GM12873 (cell line): ENCODE data around the gene PTPRN2.

ENCODE experiments used
- TF ChIP-seq, protein P1 (sequence below): IDR thresholded peaks from 2 replicates; pipeline ENCODE4 v1.5.1; 2012; ENCODE audit warnings: low read depth, mild to moderate bottlenecking, moderate library complexity, low read length, control low read depth; ENCODE audit not compliant: insufficient read depth; ENCODE audit errors: missing control alignments

PTPRN2 gene

DNA sequence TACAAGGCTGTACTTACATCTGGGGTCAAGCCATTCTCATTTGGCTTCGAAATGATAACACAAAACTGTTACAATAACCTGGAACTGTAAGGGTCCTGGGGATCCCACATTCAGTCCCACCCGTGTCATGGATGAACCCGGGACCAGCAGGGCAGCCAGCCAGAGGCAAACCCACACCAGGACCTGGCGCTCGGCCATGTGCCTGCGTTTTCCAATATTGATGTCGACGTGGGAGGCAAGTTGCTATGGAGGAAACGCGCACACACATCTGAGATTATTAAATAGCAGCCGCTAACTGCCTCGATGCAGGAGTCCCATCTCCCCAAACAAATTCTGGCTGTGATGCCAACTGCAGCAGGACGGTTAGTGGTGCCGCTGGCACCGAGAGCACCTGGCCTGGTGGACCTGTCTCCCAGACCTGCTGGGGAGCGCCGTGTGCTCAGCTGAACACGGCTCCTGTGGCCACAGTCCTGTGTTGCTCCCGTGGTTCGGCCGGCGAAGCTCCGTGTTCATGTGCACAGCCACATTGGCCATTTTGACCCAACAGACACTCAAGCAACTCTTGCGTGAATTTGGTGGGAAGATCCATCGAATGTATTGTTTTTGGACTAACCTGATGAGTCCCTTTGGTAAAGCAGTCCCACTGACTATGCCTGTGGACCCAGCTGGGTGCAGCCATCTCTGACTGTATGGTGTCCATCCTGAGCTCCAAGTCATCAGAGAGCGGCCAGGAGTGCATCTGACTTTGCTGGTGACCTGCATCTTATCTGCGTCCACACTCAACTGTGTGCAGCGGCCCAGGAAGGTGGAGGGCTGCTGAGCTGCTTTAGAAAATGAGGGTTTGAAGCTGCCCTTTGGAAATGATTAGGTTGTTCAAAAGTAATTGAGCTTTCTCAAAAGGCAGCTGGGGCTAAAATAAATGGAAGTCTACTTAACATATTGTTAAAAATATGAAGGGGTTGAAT, 852.7 kb downstream of the PTPRN2 start:
- TF ChIP-seq, protein P1, sequence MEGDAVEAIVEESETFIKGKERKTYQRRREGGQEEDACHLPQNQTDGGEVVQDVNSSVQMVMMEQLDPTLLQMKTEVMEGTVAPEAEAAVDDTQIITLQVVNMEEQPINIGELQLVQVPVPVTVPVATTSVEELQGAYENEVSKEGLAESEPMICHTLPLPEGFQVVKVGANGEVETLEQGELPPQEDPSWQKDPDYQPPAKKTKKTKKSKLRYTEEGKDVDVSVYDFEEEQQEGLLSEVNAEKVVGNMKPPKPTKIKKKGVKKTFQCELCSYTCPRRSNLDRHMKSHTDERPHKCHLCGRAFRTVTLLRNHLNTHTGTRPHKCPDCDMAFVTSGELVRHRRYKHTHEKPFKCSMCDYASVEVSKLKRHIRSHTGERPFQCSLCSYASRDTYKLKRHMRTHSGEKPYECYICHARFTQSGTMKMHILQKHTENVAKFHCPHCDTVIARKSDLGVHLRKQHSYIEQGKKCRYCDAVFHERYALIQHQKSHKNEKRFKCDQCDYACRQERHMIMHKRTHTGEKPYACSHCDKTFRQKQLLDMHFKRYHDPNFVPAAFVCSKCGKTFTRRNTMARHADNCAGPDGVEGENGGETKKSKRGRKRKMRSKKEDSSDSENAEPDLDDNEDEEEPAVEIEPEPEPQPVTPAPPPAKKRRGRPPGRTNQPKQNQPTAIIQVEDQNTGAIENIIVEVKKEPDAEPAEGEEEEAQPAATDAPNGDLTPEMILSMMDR = no peak

DNA sequence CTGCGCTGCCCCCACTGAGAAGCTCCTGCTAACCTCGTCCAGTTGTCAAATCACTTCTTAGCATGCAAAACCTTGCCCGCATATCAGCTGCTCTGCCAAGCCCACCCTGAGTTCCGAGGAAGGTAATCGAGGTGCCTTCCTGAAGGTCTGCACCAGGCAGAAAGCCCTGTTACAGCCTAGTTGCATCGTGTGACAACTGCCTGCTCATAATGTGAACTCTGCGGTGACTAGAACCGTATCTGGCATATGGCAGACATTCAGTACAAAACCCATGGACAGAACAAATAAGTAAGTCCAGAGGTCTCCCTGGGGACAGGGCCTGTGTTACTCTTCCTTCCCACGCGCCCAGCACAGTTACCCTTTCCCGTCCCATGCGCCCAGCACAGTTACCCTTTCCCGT, 856.5 kb downstream of the PTPRN2 start:
- TF ChIP-seq, protein P1 = no peak

DNA sequence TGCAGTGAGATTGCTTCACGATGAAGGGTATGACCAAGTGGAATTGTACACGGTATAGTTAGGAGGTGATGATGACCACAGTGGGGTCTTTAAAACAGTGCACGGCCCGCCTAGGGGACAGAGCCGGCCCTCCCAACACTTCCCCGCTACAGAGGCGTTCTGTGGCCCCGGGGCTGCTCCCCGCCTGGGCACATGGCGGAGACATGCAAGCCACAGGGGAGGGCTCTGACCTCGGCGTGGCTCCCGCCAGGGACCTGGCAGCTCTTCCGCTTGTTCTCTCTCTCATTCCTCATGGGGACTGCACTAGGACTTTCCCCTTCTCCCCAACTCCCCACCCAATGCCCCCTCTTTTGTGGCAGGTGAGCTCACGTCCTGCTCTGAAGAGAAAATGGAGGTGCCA, 857.0 kb downstream of the PTPRN2 start:
- TF ChIP-seq, protein P1 = no peak

DNA sequence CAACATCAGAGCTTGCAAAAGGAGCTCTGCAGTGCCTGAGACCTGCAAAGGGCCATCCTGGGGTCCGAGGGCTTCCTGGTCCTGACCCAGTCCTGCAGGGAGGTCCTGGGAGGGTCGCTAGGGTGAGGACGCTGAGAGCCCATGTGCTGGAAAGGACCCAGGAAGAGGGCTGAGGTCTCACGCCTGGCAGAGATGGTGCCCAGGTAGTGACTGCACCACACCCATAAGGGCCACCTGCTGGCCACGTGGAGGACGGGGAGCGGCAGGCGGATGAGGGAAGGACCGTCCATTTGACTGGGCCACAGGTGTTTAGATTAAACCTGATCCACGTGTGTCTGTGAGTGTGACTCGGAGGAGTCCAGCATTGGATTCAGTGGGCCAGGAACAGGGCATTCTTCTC, 858.1 kb downstream of the PTPRN2 start:
- TF ChIP-seq, protein P1 = no peak

DNA sequence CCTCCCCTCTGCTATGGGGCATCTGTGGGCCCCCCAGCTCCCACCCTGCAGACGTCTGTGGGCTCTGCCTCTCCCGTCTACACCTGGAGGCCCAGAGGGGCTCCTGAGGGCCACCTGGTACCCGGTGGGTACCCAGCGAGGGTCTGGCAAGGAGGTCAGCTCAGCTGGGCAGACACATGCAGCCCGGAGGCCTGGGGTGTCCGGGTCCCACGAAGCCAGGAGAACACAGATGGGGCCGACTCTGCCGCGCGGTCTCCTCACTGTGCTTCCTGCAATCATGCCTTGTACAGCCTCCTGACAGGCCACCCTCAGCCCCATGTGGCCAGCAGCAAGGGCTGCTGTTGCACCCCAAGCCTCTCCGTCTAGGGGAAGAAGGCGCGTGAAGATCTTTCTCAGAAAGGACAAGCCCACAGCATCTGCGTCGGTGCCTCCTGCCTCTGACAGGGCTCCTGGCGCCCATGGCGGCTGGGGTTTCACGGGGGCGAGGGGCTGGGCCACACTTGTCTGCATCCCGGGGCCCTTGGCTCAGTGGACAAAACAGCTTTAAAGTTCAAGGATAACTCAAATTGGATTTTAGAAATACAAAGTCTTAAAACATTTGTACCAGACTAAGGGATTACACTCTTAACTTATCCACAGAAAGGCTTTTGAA, 859.5 kb downstream of the PTPRN2 start:
- TF ChIP-seq, protein P1 = no peak

DNA sequence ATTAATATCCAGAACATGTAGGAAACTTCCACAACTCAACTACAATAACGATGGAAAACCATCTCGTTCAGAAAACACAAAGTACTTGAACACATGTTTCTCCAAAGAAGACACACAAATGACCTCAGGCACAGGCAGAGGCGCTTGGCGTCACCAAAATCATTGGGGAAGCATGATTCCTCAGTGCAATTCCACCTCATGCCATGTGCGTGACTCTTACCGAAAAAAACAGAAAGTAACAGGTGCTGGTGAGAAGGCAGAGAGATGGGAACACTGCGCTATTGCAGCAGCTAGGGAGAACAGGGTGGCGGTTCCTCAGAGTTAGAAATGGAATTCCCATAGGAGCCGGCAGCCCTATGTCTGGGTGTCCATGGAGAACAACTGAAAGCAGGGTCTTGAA, 860.9 kb downstream of the PTPRN2 start:
- TF ChIP-seq, protein P1 = no peak

DNA sequence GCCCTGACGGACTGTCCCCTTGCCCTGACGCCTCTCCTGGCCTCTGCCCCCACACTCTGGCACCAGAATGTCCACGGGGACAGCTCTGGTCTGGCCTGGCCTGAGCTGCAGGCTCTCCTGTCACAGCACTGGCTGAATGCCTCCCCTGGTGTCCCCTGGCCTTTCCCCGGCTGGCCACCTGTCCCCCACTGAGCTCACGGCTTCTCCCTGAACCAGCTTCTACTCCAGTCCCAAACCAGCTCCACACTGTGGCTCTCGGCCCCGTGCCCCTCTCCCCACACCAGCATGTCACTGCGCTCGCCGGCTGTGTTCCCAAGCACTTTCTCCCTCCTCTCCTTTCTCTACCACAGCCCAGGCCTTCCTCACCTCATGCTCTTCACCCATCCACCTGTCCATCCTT, 864.4 kb downstream of the PTPRN2 start:
- TF ChIP-seq, protein P1 = no peak
